RCC 7860 (cell line): ENCODE results near the gene ISCA1.
A peak's percentile ranks its signal among the peaks of the same experiment; 100 is the strongest.

Experiments used
- DNase-seq: peaks from one replicate; pipeline ENCODE4 v3.0.0-alpha.2; 2015; ENCODE audit warnings: low spot score
- FAIRE-seq: peaks from 2 replicates; lab custom pipeline; 2012; peaks lifted over from hg19 to GRCh38; lab: Jason Lieb, UNC

ISCA1 gene

DNA sequence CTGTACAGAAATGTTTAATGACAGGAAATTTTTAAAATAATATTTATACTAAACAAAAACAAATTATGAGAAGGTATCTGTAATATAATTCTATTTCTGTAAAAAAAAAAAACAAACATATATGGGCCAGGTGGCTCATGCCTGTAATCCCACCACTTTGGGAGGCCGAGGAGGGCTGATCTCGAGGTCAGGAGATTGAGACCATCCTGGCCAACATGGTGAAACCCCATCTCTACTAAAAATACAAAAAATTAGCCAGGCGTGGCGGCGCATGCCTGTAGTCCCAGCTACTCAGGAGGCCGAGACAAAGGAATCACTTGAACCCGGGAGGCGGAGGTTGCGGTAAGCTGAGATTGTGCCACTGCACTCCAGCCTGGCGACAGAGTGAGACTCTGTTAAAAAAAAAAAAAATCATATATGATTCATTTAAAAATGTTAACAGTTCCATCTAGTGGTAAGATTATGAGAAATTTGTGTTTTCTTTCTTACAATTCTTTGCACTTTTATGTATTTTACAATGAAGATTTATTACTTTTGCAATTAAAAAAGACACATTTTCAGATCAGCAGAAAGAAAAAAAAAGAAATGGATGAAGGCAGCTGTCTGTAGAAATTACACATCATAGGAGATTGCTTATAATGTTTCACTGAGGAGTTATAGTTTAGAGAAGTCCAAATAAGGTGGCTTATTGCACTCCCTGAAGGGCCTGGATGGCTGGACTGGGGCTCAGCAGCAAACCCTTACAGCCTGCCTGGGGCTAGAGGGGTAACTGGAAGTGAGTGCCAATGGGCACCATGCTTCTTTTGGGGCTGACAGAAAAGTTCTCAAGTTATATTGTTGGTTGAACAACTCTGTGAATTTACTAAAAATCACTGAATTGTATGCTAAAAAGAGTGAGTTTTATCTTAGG lies 43.2 kb downstream of the ISCA1 start:
- DNase-seq (peak; percentile 16), FAIRE-seq (peak; percentile 72)

GRCh38 chr9:86230858-86231257 lies 51.5 kb downstream of the ISCA1 start:
- FAIRE-seq (no peak), DNase-seq (no peak)

- no peak for FAIRE-seq
- DNase-seq: no peak
Measured at GRCh38 chr9:86222667-86223066, 59.7 kb downstream of the ISCA1 start.

DNA sequence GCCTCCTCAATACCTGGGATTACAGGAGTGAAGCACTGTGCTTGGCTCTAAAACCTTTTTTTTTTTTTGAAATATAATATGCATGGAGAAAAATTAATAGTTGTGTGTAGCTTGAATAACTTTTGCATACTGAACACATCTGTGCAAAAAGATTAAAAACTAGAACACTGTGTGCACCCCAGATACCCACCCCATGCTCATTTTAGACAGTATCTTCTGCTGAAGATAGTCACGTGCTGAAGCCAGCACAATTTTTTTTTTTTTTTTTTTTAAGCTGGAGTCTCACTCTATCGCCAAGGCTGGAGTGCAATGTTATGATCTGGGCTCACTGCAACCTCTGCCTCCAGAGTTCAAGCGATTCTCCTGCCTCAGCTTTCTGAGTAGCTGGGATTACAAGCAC lies 62.7 kb downstream of the ISCA1 start:
- DNase-seq (no peak), FAIRE-seq (no peak)

- FAIRE-seq: no peak
Measured at GRCh38 chr9:86217076-86217755, 65.1 kb downstream of the ISCA1 start.

More at GRCh38 chr9:86217076-86217755, 65.1 kb downstream of the ISCA1 start:
- no peak for DNase-seq
